Measurements from ENCODE around the gene CYP51A1.

GRCh38 chr7:92072121-92072520 is 62.2 kb downstream of the CYP51A1 start:
- TF ChIP-seq ATF1 (CRISPR knock-in tag; IDR thresholded peaks at IDR 0.05) (no peak), ISX (CRISPR knock-in tag; conservative IDR thresholded peaks at IDR 0.05) (no peak), TAF1 (CRISPR knock-in tag; IDR thresholded peaks at IDR 0.05) (no peak), RFX5 (IDR thresholded peaks at IDR 0.05; ENCODE audit: low read depth, low read length) (no peak), HNF4G (IDR thresholded peaks at IDR 0.05; ENCODE audit: borderline replicate concordance, low read depth, low read length) (no peak), HNF4G (CRISPR knock-in tag; IDR thresholded peaks at IDR 0.05; ENCODE audit: borderline replicate concordance, low read depth) (no peak), HDAC6 (IDR thresholded peaks at IDR 0.05; ENCODE audit: low read depth, low read length) (no peak), EZH2 (conservative IDR thresholded peaks at IDR 0.05; ENCODE audit: low read depth, low read length) (no peak), PATZ1 (CRISPR knock-in tag; IDR thresholded peaks at IDR 0.05) (no peak), ZFP36 (IDR thresholded peaks at IDR 0.05; ENCODE audit: borderline replicate concordance, low read depth, low read length, partially characterized antibody) (no peak)

Data from HepG2 (cell line).